Astrocyte of the cerebellum (primary cell): ENCODE results near the gene HS1BP3.
A peak's percentile ranks its signal among the peaks of the same experiment; 100 is the strongest.

Source experiments
- DNase-seq: peaks from one replicate; pipeline ENCODE4 v3.0.0-alpha.2; 2011; ENCODE audit warnings: low read depth
- H3K4me3 ChIP-seq: 2 replicates; pipeline ENCODE4 v1.5.1; 2011; ENCODE audit warnings: mild to moderate bottlenecking, low read depth, low read length, moderate library complexity
- in situ Hi-C: cut with HindIII; loops from 2 replicates; pipeline ENCODE4 v1.10.0; 2017; ENCODE audit warnings: low sequenced_read_pairs
- TF ChIP-seq, protein P1 (sequence below): IDR thresholded peaks from 2 replicates; pipeline ENCODE4 v1.5.1; 2012; ENCODE audit warnings: low read length, low read depth, moderate library complexity, mild to moderate bottlenecking; ENCODE audit errors: missing control alignments

Gene HS1BP3

GRCh38 chr2:20615068-20615465 lies 35.8 kb downstream of the HS1BP3 start:
- DNase-seq = no peak
- TF ChIP-seq, protein P1, sequence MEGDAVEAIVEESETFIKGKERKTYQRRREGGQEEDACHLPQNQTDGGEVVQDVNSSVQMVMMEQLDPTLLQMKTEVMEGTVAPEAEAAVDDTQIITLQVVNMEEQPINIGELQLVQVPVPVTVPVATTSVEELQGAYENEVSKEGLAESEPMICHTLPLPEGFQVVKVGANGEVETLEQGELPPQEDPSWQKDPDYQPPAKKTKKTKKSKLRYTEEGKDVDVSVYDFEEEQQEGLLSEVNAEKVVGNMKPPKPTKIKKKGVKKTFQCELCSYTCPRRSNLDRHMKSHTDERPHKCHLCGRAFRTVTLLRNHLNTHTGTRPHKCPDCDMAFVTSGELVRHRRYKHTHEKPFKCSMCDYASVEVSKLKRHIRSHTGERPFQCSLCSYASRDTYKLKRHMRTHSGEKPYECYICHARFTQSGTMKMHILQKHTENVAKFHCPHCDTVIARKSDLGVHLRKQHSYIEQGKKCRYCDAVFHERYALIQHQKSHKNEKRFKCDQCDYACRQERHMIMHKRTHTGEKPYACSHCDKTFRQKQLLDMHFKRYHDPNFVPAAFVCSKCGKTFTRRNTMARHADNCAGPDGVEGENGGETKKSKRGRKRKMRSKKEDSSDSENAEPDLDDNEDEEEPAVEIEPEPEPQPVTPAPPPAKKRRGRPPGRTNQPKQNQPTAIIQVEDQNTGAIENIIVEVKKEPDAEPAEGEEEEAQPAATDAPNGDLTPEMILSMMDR = no peak
- H3K4me3 ChIP-seq = no peak overlapping the region
- in situ Hi-C loops = no loop called here

DNA sequence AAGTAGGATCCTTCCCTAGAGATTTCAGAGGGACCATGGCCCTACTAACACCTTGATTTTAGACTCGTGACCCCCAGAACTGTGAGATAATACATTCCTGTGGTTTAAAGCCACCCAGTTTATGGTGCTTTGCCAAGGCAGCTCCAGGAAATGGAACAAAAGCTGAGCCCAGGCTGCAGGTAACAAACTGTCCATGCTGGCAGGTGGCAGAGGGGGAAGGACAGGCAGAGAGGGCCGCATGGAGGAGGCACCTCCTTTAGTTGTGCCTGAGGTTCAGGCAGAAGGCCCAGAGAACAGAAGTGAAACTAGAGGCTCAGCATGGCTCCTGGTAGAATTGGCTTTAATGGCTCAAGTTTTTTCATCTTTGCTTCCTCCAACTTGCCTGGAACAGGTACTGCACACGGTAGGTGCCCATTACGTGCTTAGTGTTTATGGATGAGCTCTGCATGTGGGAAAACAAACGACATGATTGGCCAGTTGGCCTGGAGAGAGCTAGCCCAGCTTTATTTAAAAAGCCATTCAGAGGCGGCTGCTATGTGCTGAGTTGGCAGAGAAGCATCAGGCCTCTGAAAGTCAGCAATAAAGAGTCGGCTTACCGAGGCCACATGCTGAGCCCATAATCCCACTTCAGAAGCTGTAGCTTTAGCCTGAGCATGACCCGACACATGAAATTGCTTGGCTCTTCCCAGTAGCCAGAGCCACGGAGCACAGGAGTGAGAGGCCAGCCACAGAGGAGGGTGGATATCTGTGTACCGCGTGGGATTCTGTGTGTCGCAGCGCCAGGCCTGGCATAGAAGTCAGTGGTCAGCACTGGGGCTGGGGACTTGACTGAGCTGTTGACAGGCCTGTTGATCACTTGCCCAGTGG lies 36.5 kb downstream of the HS1BP3 start:
- TF ChIP-seq, protein P1 = peak; percentile 18
- peak; percentile 83 for DNase-seq
- no peak overlapping the region for H3K4me3 ChIP-seq
- in situ Hi-C loops = no loop called here

GRCh38 chr2:20612925-20613916 lies 37.7 kb downstream of the HS1BP3 start:
- no peak for DNase-seq
- in situ Hi-C loops = no loop called here
- H3K4me3 ChIP-seq = no peak overlapping the region
- TF ChIP-seq, protein P1 = no peak

- DNase-seq = no peak
- in situ Hi-C loops = no loop called here
- TF ChIP-seq, protein P1 = no peak
- H3K4me3 ChIP-seq = no peak overlapping the region
Observed at GRCh38 chr2:20611844-20612356, 39.0 kb downstream of the HS1BP3 start.

DNA sequence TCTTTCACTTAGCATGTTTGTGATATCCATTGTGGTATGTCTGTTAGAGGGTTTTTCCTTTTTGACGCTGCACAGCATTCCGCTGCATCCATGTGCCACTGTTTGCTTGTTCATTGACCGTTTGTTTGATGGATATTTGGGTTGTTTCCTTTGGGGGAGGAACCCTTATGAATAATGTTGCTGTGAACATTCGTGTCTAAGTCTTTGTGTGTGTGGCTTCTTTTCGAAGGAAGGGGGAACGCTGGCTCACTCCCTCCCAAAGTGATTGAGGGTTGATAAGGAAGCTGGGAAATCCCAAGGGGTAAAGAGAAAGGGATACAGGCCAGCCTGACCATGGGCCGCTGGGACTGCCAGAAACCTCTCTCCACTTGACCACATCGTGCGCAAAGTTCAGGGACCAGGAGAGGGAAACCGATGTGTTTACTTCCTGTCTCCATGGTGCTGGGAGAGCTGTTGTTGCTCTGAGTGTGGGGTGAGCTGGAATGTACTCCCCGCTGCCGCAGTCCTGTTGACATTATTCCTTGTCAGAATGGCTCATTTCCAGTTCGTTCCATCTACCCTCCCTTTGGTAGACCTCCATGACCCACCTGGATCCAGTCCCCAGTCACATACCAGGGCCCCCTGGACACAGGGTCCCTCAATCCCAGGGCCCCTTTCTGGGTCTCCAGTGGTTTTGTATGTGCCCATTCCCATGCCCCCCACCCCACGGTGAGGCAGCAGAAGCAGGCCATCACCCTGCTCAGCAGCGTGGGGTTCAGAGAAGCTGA lies 39.6 kb downstream of the HS1BP3 start:
- DNase-seq = peak; percentile 98
- in situ Hi-C loops = no loop called here
- TF ChIP-seq, protein P1 = no peak
- no peak overlapping the region for H3K4me3 ChIP-seq

- no peak for DNase-seq
- H3K4me3 ChIP-seq = no peak overlapping the region
- in situ Hi-C loops = no loop called here
- TF ChIP-seq, protein P1 = no peak
Observed at GRCh38 chr2:20609995-20610357, 40.9 kb downstream of the HS1BP3 start.
